Measurements from ENCODE around the gene LRRC17. TPM values are rescaled to one million over a fixed set of nuclear protein-coding genes. Genes with fewer than 3 reads are reported as not detected.

The LRRC17 gene
- total RNA-seq, 1 experiment from 2014 or later = not detected

DNA sequence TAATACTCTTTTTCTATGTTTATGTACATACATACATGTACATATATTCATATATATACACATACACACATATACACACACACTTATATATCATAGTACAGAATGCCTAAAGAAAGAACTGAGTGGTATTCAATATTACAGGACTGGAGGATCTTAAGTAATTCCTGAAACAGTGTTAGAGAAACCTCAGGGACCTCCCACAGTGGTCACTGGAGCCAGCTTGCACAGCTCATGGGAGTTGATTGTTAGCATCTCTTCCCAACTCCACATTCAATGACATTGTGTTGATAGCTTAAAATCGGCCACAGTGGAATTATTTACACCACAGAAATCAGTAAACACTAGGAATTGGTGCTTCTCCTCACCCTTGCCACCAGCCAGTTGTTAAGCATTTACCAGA lies 6.0 kb downstream of the LRRC17 start:
- Histone ChIP-seq H3K27me3 (ENCODE audit: insufficient read depth, low read depth) (no peaks in the 10 kb centered on the region), H3K4me1 (replicated peaks; ENCODE audit: insufficient read depth) (peaks cover 7% of the 10 kb centered on the region), H4K20me1 (ENCODE audit: insufficient read depth) (no peaks in the 10 kb centered on the region), H3K36me3 (ENCODE audit: low read depth) (no peaks in the 10 kb centered on the region), H3F3A (ENCODE audit: insufficient read depth, low read depth) (no peaks in the 10 kb centered on the region), H3K4me2 (no peak overlapping the region), H3K27ac (no peak overlapping the region), H3K4me3 (no peak overlapping the region), H2AFZ (no peak overlapping the region), H3K9me3 (ENCODE audit: insufficient read depth, low read depth) (no peaks in the 10 kb centered on the region), H3K9me2 (ENCODE audit: insufficient read depth) (no peaks in the 10 kb centered on the region), H3K79me2 (ENCODE audit: low read depth) (no peaks in the 10 kb centered on the region)
- CTCF ChIA-PET = no interaction called here
- no peak for DNase-seq
- POLR2A ChIA-PET (ENCODE audit: unreplicated experiment) = no interaction called here
- BruUV-seq (replicated peaks) = no TSS peak
- TF ChIP-seq EZH2 (IDR thresholded peaks at IDR 0.05; ENCODE audit: low read depth) (no peak), CTCF (conservative IDR thresholded peaks at IDR 0.05) (no peak)
- intact Hi-C loops (cut with micrococcal nuclease; ENCODE audit: unreplicated experiment) = no loop called here

GRCh38 chr7:102925976-102926782 lies 13.4 kb downstream of the LRRC17 start:
- no peaks in the 10 kb centered on the region for H3K36me3 ChIP-seq (ENCODE audit: low read depth)
- ChIA-PET CTCF (interaction anchor here (1.6 kb wide), 1 partner anchor 136 kb away, joined by 16 read pairs; no protein-coding TSS in a partner anchor), POLR2A (ENCODE audit: unreplicated experiment) (no interaction called here)
- no peak overlapping the region for H3K4me2 ChIP-seq
- intact Hi-C loops (cut with micrococcal nuclease; ENCODE audit: unreplicated experiment) = no loop called here
- no peaks in the 10 kb centered on the region for H4K20me1 ChIP-seq (ENCODE audit: insufficient read depth)
- BruUV-seq (replicated peaks) = no TSS peak
- H3K79me2 ChIP-seq (ENCODE audit: low read depth) = no peaks in the 10 kb centered on the region
- TF ChIP-seq CTCF (conservative IDR thresholded peaks at IDR 0.05) (no peak), EZH2 (IDR thresholded peaks at IDR 0.05; ENCODE audit: low read depth) (no peak)
- DNase-seq = no peak
- H3K9me2 ChIP-seq (ENCODE audit: insufficient read depth) = no peaks in the 10 kb centered on the region
- no peaks in the 10 kb centered on the region for H3F3A ChIP-seq (ENCODE audit: insufficient read depth, low read depth)
- H3K4me1 ChIP-seq (replicated peaks; ENCODE audit: insufficient read depth) = no peaks in the 10 kb centered on the region
- H3K27ac ChIP-seq = no peak overlapping the region
- no peaks in the 10 kb centered on the region for H3K27me3 ChIP-seq (ENCODE audit: insufficient read depth, low read depth)
- H3K4me3 ChIP-seq = no peak overlapping the region
- H2AFZ ChIP-seq = no peak overlapping the region
- no peaks in the 10 kb centered on the region for H3K9me3 ChIP-seq (ENCODE audit: insufficient read depth, low read depth)

DNA sequence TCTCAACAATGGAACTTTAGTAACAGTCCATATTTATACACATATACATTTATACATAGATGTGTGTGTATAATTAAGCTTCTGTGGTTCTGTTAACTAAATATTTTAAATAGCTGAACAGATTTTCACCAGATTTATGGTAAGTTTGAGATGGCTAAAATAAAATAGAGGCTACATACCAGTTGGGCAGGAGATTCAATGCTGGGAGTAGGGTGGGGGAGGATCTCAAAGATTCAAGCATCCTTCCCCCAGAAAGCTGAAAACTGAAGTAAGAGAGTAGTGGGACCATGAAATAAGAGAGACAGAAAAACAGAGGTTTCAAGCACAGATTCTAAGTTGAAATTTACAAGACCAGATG lies 14.0 kb downstream of the LRRC17 start:
- no peaks in the 10 kb centered on the region for H3K4me1 ChIP-seq (replicated peaks; ENCODE audit: insufficient read depth)
- no peak for TF ChIP-seq CTCF (conservative IDR thresholded peaks at IDR 0.05)
- no peak for TF ChIP-seq EZH2 (IDR thresholded peaks at IDR 0.05; ENCODE audit: low read depth)
- POLR2A ChIA-PET (ENCODE audit: unreplicated experiment) = no interaction called here
- CTCF ChIA-PET = interaction anchor here (1.6 kb wide), 1 partner anchor 135 kb away, joined by 16 read pairs; no protein-coding TSS in a partner anchor
- H3K79me2 ChIP-seq (ENCODE audit: low read depth) = no peaks in the 10 kb centered on the region
- H3K9me2 ChIP-seq (ENCODE audit: insufficient read depth) = no peaks in the 10 kb centered on the region
- BruUV-seq (replicated peaks) = no TSS peak
- H2AFZ ChIP-seq = no peak overlapping the region
- H3F3A ChIP-seq (ENCODE audit: insufficient read depth, low read depth) = no peaks in the 10 kb centered on the region
- H4K20me1 ChIP-seq (ENCODE audit: insufficient read depth) = no peaks in the 10 kb centered on the region
- no peaks in the 10 kb centered on the region for H3K27me3 ChIP-seq (ENCODE audit: insufficient read depth, low read depth)
- no peak for DNase-seq
- no peaks in the 10 kb centered on the region for H3K9me3 ChIP-seq (ENCODE audit: insufficient read depth, low read depth)
- H3K4me3 ChIP-seq = no peak overlapping the region
- H3K27ac ChIP-seq = no peak overlapping the region
- no peaks in the 10 kb centered on the region for H3K36me3 ChIP-seq (ENCODE audit: low read depth)
- no peak overlapping the region for H3K4me2 ChIP-seq
- intact Hi-C loops (cut with micrococcal nuclease; ENCODE audit: unreplicated experiment) = no loop called here
